Stimulated activated CD4-positive, alpha-beta T cell treated with anti-CD3 and anti-CD28 coated beads, Interleukin-1b, Interleukin-23, amount 100 ng/mL, for 24 hours (primary cell): ENCODE data around the gene DIP2B.
"Not testable (repeated sequence)": the region's sequence is repeated elsewhere in the genome, so short reads cannot be mapped to it uniquely, and the experiment has no call there.

Source experiments
- DNase-seq, 4 experiments: peaks; one replicate each; pipeline ENCODE4 v3.0.0-alpha.2; 2020; ENCODE audit warnings: low read depth in 4 of 4, low spot score in 1 of 4

DIP2B gene

GRCh38 chr12:50520416-50521207, 15.8 kb downstream of the DIP2B start:
- no peak for DNase-seq

- not testable (repeated sequence) for DNase-seq
These were observed 17.0 kb downstream of the DIP2B start for GRCh38 chr12:50521781-50522180.

- no peak for DNase-seq
These were observed 19.0 kb downstream of the DIP2B start for GRCh38 chr12:50523772-50524171.

- no peak for DNase-seq
These were observed 19.8 kb downstream of the DIP2B start for GRCh38 chr12:50524621-50525020.

DNA sequence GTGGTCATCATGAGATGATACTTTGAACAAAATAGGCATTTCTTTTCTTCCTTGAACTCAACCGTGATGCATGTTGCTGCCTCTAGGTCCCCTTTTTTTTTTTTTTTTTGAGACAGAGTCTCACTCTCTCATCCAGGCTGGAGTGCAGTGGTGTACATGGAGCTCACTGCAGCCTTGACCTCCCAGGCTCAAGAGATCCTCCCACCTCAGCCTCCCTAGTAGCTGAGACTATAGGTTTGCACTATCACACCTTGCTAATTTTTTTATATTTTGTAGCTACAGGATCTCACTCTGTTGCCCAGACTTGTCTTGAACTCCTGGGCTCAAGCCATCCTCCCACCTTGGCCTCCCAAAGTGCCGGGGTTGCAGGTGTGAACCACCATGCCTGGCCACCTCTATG, 20.6 kb downstream of the DIP2B start:
- no peak for DNase-seq

DNA sequence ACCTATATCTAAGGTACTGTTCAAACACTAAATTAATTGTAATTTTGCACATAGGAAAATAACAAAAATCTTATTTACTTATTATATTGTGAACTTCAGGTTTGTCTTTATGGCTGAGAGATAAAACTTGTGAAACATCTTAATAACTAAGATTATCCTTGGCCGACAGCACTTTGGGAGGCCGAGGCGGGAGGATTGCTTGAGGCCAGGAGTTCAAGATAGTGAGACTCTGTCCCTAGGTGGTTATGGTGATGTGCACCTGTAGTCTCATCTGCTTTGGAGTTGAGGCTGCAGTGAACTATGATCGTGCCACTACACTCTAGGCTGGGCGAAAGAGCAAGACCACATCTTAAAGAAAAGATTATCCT, 22.6 kb downstream of the DIP2B start:
- DNase-seq, result no peak

DNA sequence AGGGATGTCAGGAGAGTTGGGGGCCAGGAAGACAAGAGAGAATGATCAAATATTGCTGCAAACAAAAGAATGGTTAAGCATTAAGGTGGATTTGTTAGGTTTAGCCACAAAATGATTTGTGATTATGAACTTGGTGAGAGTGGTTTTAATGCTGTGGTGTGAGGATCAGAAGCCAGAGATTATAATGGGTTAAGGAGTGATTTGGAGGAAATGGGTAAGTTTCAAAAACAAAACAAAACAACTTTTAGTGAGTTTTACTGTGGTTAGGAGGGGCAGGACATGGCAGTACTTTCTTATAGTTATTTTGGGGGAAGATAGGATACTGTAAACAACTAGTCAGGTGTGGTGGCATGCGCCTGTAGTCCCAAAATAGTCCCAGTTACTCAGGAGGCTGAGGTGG, 24.0 kb downstream of the DIP2B start:
- DNase-seq, result no peak

- no peak for DNase-seq
These were observed 24.6 kb downstream of the DIP2B start for GRCh38 chr12:50529345-50529744.

DNA sequence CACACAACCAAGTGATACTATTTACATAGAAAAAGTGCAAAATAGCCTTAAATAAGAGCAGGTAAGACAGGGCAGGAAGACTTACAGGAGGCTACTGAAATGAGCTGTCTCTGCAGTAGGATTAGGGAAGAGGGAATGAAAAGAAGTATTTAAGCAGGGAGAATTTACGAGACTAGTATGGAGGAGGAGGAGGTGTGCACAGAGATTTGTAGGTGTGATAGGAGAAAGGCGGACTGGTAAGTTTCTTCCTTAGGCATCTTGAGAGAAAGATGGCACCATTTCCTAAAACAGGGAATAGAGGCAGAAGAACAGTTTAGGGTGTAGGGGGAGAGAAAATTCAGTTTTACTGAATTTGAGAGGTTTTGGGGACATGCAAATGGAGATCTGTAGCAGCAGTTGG, 25.7 kb downstream of the DIP2B start:
- DNase-seq, result no peak

- no peak for DNase-seq
These were observed 28.4 kb downstream of the DIP2B start for GRCh38 chr12:50533203-50533584.

GRCh38 chr12:50533971-50534370, 29.2 kb downstream of the DIP2B start:
- no peak for DNase-seq

- DNase-seq, result no peak
These were observed 32.2 kb downstream of the DIP2B start for GRCh38 chr12:50536831-50537537.

DNA sequence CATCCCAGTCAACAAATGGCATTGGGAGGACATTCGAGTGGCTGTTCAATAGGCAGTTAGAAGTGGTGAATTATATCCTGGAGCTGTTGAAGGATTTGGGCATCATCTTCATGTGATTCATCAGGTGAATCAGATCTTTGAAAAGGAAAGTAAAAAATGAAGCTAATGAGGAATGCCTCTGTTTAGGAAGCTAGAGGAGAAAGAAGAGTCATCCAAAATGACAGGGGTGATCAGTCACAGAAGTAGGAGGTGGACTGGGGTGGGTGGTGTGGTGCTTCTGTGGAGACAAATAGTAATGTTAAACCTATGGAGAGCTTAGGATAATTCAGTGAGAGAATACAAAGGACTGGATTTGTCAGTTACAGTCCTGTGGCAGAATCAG, 32.7 kb downstream of the DIP2B start:
- no peak for DNase-seq

GRCh38 chr12:50538182-50538581, 33.4 kb downstream of the DIP2B start:
- DNase-seq, result no peak

DNA sequence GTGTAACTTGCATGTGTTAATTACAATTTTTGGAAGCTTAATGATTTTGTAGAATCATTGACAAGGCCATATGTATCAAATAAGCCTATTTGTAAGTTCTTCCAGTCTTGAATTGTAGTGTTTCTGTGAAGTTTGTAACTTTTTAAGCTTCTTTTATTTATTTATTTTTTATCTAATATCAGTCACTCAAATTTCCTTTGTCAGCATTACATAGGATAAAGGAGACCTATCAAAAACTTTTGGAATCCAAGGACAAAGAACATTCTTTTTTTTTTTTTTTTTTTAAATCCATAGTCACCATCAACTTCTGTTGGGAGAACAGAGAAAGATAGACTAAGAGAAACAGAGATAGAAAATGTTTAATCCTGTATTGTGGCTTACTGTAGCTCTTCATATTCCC, 36.4 kb downstream of the DIP2B start:
- DNase-seq, result no peak

- DNase-seq, result peak in 1 of 4 experiments; percentile 20
These were observed 37.7 kb downstream of the DIP2B start for GRCh38 chr12:50542448-50542847.

DNA sequence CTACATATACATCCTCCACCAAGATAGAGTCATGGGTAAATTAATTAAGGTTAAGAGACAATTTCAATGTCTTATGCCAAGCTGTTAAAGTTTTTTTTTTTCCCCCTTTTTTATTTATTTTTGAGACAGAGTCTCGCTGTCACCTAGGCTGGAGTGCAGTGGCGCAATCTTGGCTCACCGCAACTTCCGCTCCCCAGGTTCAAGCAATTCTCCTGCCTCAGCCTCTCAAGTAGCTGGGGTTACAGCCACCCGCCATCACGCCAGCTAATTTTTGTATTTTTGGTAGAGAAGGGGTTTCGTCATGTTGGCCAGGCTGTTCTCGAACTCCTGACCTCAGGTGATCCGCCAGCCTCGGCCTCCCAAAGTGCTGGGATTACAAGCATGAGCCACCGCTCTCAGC, 38.4 kb downstream of the DIP2B start:
- DNase-seq, result not testable (repeated sequence)

DNA sequence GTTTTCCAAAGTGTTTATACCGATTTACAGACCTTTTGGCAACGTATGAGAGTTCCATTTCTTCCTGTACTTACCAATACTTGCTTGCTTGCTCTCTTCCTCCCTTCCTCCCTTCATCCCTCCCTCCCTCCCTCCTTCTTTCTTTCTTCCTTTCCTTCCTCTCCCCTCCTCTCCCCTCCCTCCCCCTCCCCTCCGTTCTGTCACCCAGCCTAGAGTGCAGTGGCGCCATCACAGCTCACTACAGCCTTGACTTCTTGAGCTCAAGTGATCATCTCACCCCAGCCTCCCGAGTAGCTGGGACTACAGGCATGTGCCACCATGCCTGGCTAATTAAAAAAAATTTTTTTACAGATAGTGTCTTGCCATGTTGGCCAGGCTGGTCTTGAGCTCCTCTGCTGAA, 40.4 kb downstream of the DIP2B start:
- DNase-seq, result no peak

- no peak for DNase-seq
These were observed 41.0 kb downstream of the DIP2B start for GRCh38 chr12:50545786-50546185.

DNA sequence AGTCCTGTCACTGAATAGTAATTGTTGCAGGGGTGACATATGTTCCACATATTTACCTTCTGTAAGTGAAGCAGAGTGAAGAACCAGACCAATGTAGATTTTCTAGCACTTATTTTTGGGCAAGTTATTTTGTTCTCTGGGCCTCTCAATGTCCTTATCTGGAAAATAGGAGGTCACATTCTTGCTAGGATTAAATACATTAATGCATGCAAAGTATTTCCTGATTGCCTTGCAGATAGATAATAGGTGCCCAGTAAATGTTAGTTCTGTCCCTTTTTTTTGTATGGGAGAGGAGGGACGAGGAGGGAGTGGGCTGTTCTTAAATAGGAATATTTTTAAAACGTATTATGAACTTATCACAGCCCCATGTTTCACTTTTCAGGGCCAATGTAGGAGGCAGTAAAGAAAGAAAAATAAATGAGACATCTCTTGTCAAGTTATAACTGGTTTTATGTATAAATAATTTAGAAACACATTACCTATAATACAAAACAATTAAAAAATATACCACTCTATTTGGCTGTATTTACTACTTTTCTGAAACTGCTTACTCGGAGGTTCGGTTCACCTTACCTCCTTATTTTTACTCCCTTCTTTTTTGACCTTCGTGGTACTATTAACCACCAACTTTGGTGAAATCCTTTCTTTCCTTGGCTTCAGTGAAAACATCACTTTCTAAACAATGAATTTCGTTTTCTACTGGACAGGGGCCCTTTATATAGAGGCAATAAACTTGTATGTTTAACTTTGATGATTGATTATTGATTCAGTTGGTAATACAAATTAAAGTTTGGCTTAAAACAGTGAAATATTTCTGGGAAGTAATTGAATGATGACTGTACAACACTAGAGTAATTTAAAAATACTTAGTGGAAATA, 41.9 kb downstream of the DIP2B start:
- no peak for DNase-seq

DNA sequence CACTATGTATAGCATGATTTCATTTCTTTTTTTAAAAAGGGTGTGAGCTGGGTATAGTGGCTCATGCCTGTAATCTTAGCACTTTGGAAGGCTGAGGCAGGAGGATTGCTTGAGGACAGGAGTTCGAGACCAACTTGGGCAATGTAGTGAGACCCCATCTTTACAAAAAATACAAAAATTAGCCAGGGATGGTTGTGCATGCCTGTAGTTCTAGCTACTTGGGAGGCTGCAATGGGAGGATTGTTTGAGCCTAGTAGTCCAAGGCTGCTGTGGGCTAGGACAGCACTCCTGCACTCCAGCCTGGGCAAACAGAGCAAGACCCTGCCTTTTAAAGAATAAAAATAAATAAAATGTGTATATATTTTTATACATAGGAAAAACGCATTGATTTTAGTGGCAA, 43.0 kb downstream of the DIP2B start:
- DNase-seq, result no peak

DNA sequence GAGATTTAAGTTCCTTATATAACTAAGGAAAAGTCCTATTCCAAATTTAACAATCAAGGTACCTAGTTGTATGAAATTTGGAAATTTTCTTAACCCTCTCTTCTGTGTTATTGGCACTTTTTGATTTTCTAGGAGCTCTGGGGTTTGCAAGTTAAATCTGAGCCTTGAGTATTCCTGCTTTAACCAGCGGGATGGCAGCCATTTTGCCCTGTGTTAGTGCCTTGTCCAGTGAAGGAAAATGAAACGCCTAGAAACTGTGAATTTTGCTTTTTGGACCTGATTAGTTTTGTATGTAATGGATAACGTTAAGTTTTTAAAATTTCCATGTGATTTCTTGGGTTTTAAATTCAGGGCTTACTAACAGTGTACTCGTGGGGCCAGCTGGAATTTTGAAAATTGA, 45.1 kb downstream of the DIP2B start:
- DNase-seq, result no peak
